GM18520 (cell line): Measurements from ENCODE around the gene DCTN5.

ENCODE experiments used
- ATAC-seq: cut with Tn5 transposase; IDR thresholded peaks from one replicate; pipeline ENCODE4 v1.9.1; 2021; ENCODE audit not compliant: unreplicated experiment

The DCTN5 gene

GRCh38 chr16:23726710-23727109, 85.4 kb downstream of the DCTN5 start:
- ATAC-seq, result no peak
